Thyroid gland (tissue), 4 donors: ENCODE results near the gene IFT25.

Experiments
- POLR2A ChIP-seq, 2 donors: fragments of 450-650 bp; IDR thresholded peaks; one replicate each; pipeline ENCODE4 v1.6.1; 2017; ENCODE audit warnings: antibody characterized with exemption in 2 of 2, mild to moderate bottlenecking in 2 of 2, moderate library complexity in 1 of 2
- TF ChIP-seq, protein P1 (sequence below), 6 experiments: fragments of 200-600 bp in 3 of 6; fragments of 450-650 bp in 3 of 6; sonication (generic) in 3 of 6; IDR thresholded peaks; one replicate each; pipeline ENCODE4 v1.5.1; 2016 to 2019; ENCODE audit warnings: antibody characterized with exemption in 6 of 6, mild to moderate bottlenecking in 2 of 6, inconsistent platforms in 1 of 6, moderate library complexity in 1 of 6

DNA sequence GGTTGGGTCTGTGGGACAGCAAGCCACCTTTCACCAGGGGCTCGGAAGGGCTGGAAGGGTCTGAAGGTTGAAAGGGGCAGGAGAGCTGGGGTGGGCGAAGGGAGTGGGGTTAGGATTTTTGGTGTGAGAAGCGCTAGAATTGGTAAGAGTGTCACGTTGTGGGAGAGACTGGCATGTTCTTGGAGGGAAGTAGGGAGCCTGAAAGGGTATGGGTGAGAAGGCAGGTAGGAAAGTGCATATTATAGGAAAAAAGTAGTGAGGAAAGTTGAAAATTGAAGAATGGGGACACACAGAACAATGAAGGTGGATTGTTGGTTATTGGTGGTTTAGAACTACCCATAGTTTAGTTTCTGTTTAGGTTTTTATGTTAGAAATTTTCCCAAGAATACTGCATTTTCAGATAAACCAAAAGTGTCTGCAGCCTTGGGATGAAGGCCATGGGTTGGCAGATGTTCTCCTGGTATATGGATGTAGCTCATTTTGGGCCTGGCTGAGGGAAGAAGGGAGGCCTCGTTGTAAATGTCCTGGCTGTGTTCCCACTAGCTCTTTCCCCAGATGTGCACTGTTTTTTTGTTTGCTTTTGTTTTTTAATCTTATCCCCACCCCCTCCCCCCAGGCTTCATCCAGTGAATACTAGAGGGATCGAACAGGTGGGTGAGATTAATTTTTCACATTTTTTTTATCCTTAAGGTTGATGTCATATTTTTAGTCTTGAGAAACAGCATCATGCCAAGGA lies 1.8 kb upstream of the IFT25 start:
- no peak for TF ChIP-seq POLR2A (IDR thresholded peaks at IDR 0.05)
- TF ChIP-seq, protein P1, sequence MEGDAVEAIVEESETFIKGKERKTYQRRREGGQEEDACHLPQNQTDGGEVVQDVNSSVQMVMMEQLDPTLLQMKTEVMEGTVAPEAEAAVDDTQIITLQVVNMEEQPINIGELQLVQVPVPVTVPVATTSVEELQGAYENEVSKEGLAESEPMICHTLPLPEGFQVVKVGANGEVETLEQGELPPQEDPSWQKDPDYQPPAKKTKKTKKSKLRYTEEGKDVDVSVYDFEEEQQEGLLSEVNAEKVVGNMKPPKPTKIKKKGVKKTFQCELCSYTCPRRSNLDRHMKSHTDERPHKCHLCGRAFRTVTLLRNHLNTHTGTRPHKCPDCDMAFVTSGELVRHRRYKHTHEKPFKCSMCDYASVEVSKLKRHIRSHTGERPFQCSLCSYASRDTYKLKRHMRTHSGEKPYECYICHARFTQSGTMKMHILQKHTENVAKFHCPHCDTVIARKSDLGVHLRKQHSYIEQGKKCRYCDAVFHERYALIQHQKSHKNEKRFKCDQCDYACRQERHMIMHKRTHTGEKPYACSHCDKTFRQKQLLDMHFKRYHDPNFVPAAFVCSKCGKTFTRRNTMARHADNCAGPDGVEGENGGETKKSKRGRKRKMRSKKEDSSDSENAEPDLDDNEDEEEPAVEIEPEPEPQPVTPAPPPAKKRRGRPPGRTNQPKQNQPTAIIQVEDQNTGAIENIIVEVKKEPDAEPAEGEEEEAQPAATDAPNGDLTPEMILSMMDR (IDR thresholded peaks at IDR 0.05) = no peak
